ENCODE measurements around the gene CENPO.
A peak's percentile ranks its signal among the peaks of the same experiment; 100 is the strongest.

Gene CENPO

GRCh38 chr2:24792874-24793760 is at the start of gene CENPO, which contains the start of gene PTRHD1:
Gene CENPO, plus strand, starts transcription at chr2:24793425. Its CDS starts 495 bp downstream, at chr2:24793920.
Gene PTRHD1, minus strand, starts transcription at chr2:24793391. Its CDS starts 14 bp downstream, at chr2:24793377.
- intact Hi-C loops (cut with DNase I): loop anchor here (1.0 to 2.0 kb wide), 2 partner anchors 72 to 302 kb away; partner anchors contain the start of gene NCOA1
- peak; percentile 93 to 99 (median 96) for DNase-seq

- intact Hi-C loops (cut with DNase I): no loop called here
- no peak for DNase-seq
These were observed 49.3 kb upstream of the CENPO start for GRCh38 chr2:24743924-24744323.

GRCh38 chr2:24744356-24744755 is 48.9 kb upstream of the CENPO start:
- no peak for DNase-seq
- intact Hi-C loops (cut with DNase I): no loop called here

- intact Hi-C loops (cut with DNase I): no loop called here
- no peak for DNase-seq
These were observed 47.4 kb upstream of the CENPO start for GRCh38 chr2:24745825-24746224.

GRCh38 chr2:24747299-24747698 is 45.9 kb upstream of the CENPO start:
- intact Hi-C loops (cut with DNase I): no loop called here
- no peak for DNase-seq

- DNase-seq: no peak
- intact Hi-C loops (cut with DNase I): no loop called here
These were observed 44.0 kb upstream of the CENPO start for GRCh38 chr2:24749069-24749691.

GRCh38 chr2:24754985-24755705 is 38.1 kb upstream of the CENPO start:
- intact Hi-C loops (cut with DNase I): no loop called here

GRCh38 chr2:24756789-24757188 is 36.4 kb upstream of the CENPO start:
- no peak for DNase-seq
- intact Hi-C loops (cut with DNase I): no loop called here

More at GRCh38 chr2:24754985-24755705, 38.1 kb upstream of the CENPO start:
- DNase-seq: no peak

- intact Hi-C loops (cut with DNase I): no loop called here
- no peak for DNase-seq
These were observed 31.4 kb upstream of the CENPO start for GRCh38 chr2:24761866-24762265.

- intact Hi-C loops (cut with DNase I): no loop called here
- no peak for DNase-seq
These were observed 30.7 kb upstream of the CENPO start for GRCh38 chr2:24762518-24762917.

GRCh38 chr2:24763843-24764242 is 29.4 kb upstream of the CENPO start:
- intact Hi-C loops (cut with DNase I): no loop called here
- no peak for DNase-seq

- intact Hi-C loops (cut with DNase I): no loop called here
- no peak for DNase-seq
These were observed 26.6 kb upstream of the CENPO start for GRCh38 chr2:24766609-24767008.

- no peak for DNase-seq
- intact Hi-C loops (cut with DNase I): no loop called here
These were observed 25.2 kb upstream of the CENPO start for GRCh38 chr2:24768013-24768412.

- intact Hi-C loops (cut with DNase I): no loop called here
- peak in 1 of 10 donors; percentile 75 for DNase-seq
These were observed 24.6 kb upstream of the CENPO start for GRCh38 chr2:24768601-24769000.

GRCh38 chr2:24771061-24771460 is 22.2 kb upstream of the CENPO start:
- intact Hi-C loops (cut with DNase I): no loop called here

GRCh38 chr2:24771764-24772586 is 21.2 kb upstream of the CENPO start:
- intact Hi-C loops (cut with DNase I): no loop called here
- DNase-seq: no peak

More at GRCh38 chr2:24771061-24771460, 22.2 kb upstream of the CENPO start:
- no peak for DNase-seq

GRCh38 chr2:24774373-24774772 is 18.9 kb upstream of the CENPO start:
- no peak for DNase-seq
- intact Hi-C loops (cut with DNase I): no loop called here

- intact Hi-C loops (cut with DNase I): no loop called here
- no peak for DNase-seq
These were observed 14.1 kb upstream of the CENPO start for GRCh38 chr2:24779116-24779515.

- intact Hi-C loops (cut with DNase I): no loop called here
- DNase-seq: no peak
These were observed 9.6 kb upstream of the CENPO start for GRCh38 chr2:24783641-24784040.

GRCh38 chr2:24785671-24786321 is 7.4 kb upstream of the CENPO start:
- intact Hi-C loops (cut with DNase I): no loop called here
- DNase-seq: no peak

All from posterior cingulate gyrus (tissue), 11 donors.